ENCODE data around the gene VAT1L. TPM values are rescaled to one million over a fixed set of nuclear protein-coding genes. Genes with fewer than 3 reads are reported as not detected.

The VAT1L gene
- polyA plus RNA-seq, 2 donors: 0.04 to 0.13 TPM

GRCh38 chr16:77967054-77967904 lies 178.9 kb downstream of the VAT1L start:
- peaks cover 0 to 2% of the 10 kb centered on the region in 2 donors for H3K9me3 ChIP-seq (ENCODE audit: control insufficient read depth in 2 of 2, insufficient read depth in 1 of 2, low read depth in 1 of 2, low read length in 1 of 2)
- no peak overlapping the region for H3K27ac ChIP-seq (ENCODE audit: low read depth in 2 of 2, low read length in 1 of 2)
- H3K36me3 ChIP-seq (ENCODE audit: control insufficient read depth in 2 of 2, insufficient read depth in 2 of 2, low read length in 1 of 2): no peaks in the 10 kb centered on the region
- no peaks in the 10 kb centered on the region for H3K27me3 ChIP-seq (ENCODE audit: control insufficient read depth in 1 of 2, insufficient read depth in 2 of 2, low read length in 2 of 2)
- H3K4me3 ChIP-seq (ENCODE audit: low read depth in 1 of 2, low read length in 2 of 2): no peak overlapping the region
- H3K4me1 ChIP-seq (ENCODE audit: control insufficient read depth in 2 of 2, insufficient read depth in 2 of 2, low read length in 1 of 2): no peaks in the 10 kb centered on the region
- WGBS, 2 donors: 50 to 51% methylated on average over 7 of the region's 7 CpGs

DNA sequence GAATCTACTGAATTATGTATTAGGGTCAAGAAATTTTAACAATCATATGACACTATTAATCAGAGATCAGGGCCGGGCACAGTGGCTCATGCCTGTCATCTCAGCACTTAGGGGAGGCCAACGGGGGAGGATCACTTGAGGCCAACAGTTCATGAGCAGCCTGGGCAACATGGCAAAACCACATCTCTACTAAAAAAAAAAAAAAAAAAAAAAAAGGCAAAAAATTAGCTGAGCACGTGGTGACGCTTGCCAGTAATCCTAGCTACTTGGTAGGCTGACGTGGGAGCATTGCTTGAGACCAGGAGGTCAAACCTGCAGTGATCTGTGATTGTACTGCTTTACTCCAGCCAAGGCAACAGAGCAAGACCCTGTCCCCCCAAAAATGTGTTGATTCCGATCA lies 181.5 kb downstream of the VAT1L start:
- WGBS, 2 donors: 63 to 76% methylated on average over 6 of the region's 6 CpGs
- no peak overlapping the region for H3K4me3 ChIP-seq (ENCODE audit: low read depth in 1 of 2, low read length in 2 of 2)
- peaks cover 0 to 2% of the 10 kb centered on the region in 2 donors for H3K9me3 ChIP-seq (ENCODE audit: control insufficient read depth in 2 of 2, insufficient read depth in 1 of 2, low read depth in 1 of 2, low read length in 1 of 2)
- H3K27me3 ChIP-seq (ENCODE audit: control insufficient read depth in 1 of 2, insufficient read depth in 2 of 2, low read length in 2 of 2): no peaks in the 10 kb centered on the region
- H3K27ac ChIP-seq (ENCODE audit: low read depth in 2 of 2, low read length in 1 of 2): no peak overlapping the region
- no peaks in the 10 kb centered on the region for H3K36me3 ChIP-seq (ENCODE audit: control insufficient read depth in 2 of 2, insufficient read depth in 2 of 2, low read length in 1 of 2)
- no peaks in the 10 kb centered on the region for H3K4me1 ChIP-seq (ENCODE audit: control insufficient read depth in 2 of 2, insufficient read depth in 2 of 2, low read length in 1 of 2)

- no peaks in the 10 kb centered on the region for H3K4me1 ChIP-seq (ENCODE audit: control insufficient read depth in 2 of 2, insufficient read depth in 2 of 2, low read length in 1 of 2)
- no peaks in the 10 kb centered on the region for H3K27me3 ChIP-seq (ENCODE audit: control insufficient read depth in 1 of 2, insufficient read depth in 2 of 2, low read length in 2 of 2)
- H3K27ac ChIP-seq (ENCODE audit: low read depth in 2 of 2, low read length in 1 of 2): no peak overlapping the region
- no peak overlapping the region for H3K4me3 ChIP-seq (ENCODE audit: low read depth in 1 of 2, low read length in 2 of 2)
- no peaks in the 10 kb centered on the region for H3K36me3 ChIP-seq (ENCODE audit: control insufficient read depth in 2 of 2, insufficient read depth in 2 of 2, low read length in 1 of 2)
- H3K9me3 ChIP-seq (ENCODE audit: control insufficient read depth in 2 of 2, insufficient read depth in 1 of 2, low read depth in 1 of 2, low read length in 1 of 2): peaks cover 0 to 2% of the 10 kb centered on the region in 2 donors
These were observed 182.0 kb downstream of the VAT1L start for GRCh38 chr16:77970371-77970770.

- WGBS, 2 donors: 26 to 28% methylated on average over 16 of the region's 16 CpGs
- Histone ChIP-seq H3K36me3 (ENCODE audit: control insufficient read depth in 2 of 2, insufficient read depth in 2 of 2, low read length in 1 of 2) (no peaks in the 10 kb centered on the region), H3K4me3 (ENCODE audit: low read depth in 1 of 2, low read length in 2 of 2) (no peak overlapping the region), H3K27me3 (ENCODE audit: control insufficient read depth in 1 of 2, insufficient read depth in 2 of 2, low read length in 2 of 2) (no peaks in the 10 kb centered on the region), H3K9me3 (ENCODE audit: control insufficient read depth in 2 of 2, insufficient read depth in 1 of 2, low read depth in 1 of 2, low read length in 1 of 2) (no peaks in the 10 kb centered on the region), H3K4me1 (ENCODE audit: control insufficient read depth in 2 of 2, insufficient read depth in 2 of 2, low read length in 1 of 2) (no peaks in the 10 kb centered on the region), H3K27ac (ENCODE audit: low read depth in 2 of 2, low read length in 1 of 2) (no peak overlapping the region)
These were observed 183.1 kb downstream of the VAT1L start for GRCh38 chr16:77971306-77972061.

DNA sequence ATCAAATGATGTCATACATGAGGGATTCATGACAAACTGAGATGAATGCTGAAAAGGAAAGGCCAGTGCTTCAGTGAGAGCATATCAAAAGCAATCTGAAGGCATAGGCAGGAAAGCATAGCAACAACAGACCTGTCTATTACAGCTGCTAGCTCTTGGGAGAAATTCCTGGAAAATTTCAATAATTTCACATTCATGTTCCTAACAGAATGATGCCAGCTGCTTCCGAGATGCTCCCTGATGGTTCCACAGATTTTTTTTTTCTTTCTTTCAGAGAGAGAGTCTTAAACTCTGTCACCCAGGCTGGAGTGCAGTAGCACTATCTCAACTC lies 183.7 kb downstream of the VAT1L start:
- no peak overlapping the region for H3K4me3 ChIP-seq (ENCODE audit: low read depth in 1 of 2, low read length in 2 of 2)
- no peaks in the 10 kb centered on the region for H3K9me3 ChIP-seq (ENCODE audit: control insufficient read depth in 2 of 2, insufficient read depth in 1 of 2, low read depth in 1 of 2, low read length in 1 of 2)
- no peaks in the 10 kb centered on the region for H3K4me1 ChIP-seq (ENCODE audit: control insufficient read depth in 2 of 2, insufficient read depth in 2 of 2, low read length in 1 of 2)
- H3K27ac ChIP-seq (ENCODE audit: low read depth in 2 of 2, low read length in 1 of 2): no peak overlapping the region
- H3K36me3 ChIP-seq (ENCODE audit: control insufficient read depth in 2 of 2, insufficient read depth in 2 of 2, low read length in 1 of 2): no peaks in the 10 kb centered on the region
- no peaks in the 10 kb centered on the region for H3K27me3 ChIP-seq (ENCODE audit: control insufficient read depth in 1 of 2, insufficient read depth in 2 of 2, low read length in 2 of 2)
- 60 to 80% methylated on average over 1 of the region's 1 CpG for WGBS, 2 donors

GRCh38 chr16:77974883-77975282 lies 186.5 kb downstream of the VAT1L start:
- Histone ChIP-seq H3K27me3 (ENCODE audit: control insufficient read depth in 1 of 2, insufficient read depth in 2 of 2, low read length in 2 of 2) (peaks cover 0 to 3% of the 10 kb centered on the region in 2 donors), H3K4me3 (ENCODE audit: low read depth in 1 of 2, low read length in 2 of 2) (no peak overlapping the region), H3K36me3 (ENCODE audit: control insufficient read depth in 2 of 2, insufficient read depth in 2 of 2, low read length in 1 of 2) (no peaks in the 10 kb centered on the region), H3K9me3 (ENCODE audit: control insufficient read depth in 2 of 2, insufficient read depth in 1 of 2, low read depth in 1 of 2, low read length in 1 of 2) (no peaks in the 10 kb centered on the region), H3K27ac (ENCODE audit: low read depth in 2 of 2, low read length in 1 of 2) (no peak overlapping the region), H3K4me1 (ENCODE audit: control insufficient read depth in 2 of 2, insufficient read depth in 2 of 2, low read length in 1 of 2) (no peaks in the 10 kb centered on the region)
- WGBS, 2 donors: 64 to 73% methylated on average over 5 of the region's 5 CpGs

- H3K27ac ChIP-seq (ENCODE audit: low read depth in 2 of 2, low read length in 1 of 2): no peak overlapping the region
- H3K36me3 ChIP-seq (ENCODE audit: control insufficient read depth in 2 of 2, insufficient read depth in 2 of 2, low read length in 1 of 2): no peaks in the 10 kb centered on the region
- H3K9me3 ChIP-seq (ENCODE audit: control insufficient read depth in 2 of 2, insufficient read depth in 1 of 2, low read depth in 1 of 2, low read length in 1 of 2): no peaks in the 10 kb centered on the region
- peaks cover 0 to 3% of the 10 kb centered on the region in 2 donors for H3K27me3 ChIP-seq (ENCODE audit: control insufficient read depth in 1 of 2, insufficient read depth in 2 of 2, low read length in 2 of 2)
- no peak overlapping the region for H3K4me3 ChIP-seq (ENCODE audit: low read depth in 1 of 2, low read length in 2 of 2)
- 40 to 73% methylated on average over 3 of the region's 3 CpGs for WGBS, 2 donors
- H3K4me1 ChIP-seq (ENCODE audit: control insufficient read depth in 2 of 2, insufficient read depth in 2 of 2, low read length in 1 of 2): no peaks in the 10 kb centered on the region
These were observed 187.6 kb downstream of the VAT1L start for GRCh38 chr16:77975942-77976341.

GRCh38 chr16:77977339-77977738 lies 189.0 kb downstream of the VAT1L start:
- Histone ChIP-seq H3K4me1 (ENCODE audit: control insufficient read depth in 2 of 2, insufficient read depth in 2 of 2, low read length in 1 of 2) (no peaks in the 10 kb centered on the region), H3K9me3 (ENCODE audit: control insufficient read depth in 2 of 2, insufficient read depth in 1 of 2, low read depth in 1 of 2, low read length in 1 of 2) (no peaks in the 10 kb centered on the region), H3K36me3 (ENCODE audit: control insufficient read depth in 2 of 2, insufficient read depth in 2 of 2, low read length in 1 of 2) (no peaks in the 10 kb centered on the region), H3K4me3 (ENCODE audit: low read depth in 1 of 2, low read length in 2 of 2) (no peak overlapping the region), H3K27me3 (ENCODE audit: control insufficient read depth in 1 of 2, insufficient read depth in 2 of 2, low read length in 2 of 2) (peaks cover 0 to 3% of the 10 kb centered on the region in 2 donors), H3K27ac (ENCODE audit: low read depth in 2 of 2, low read length in 1 of 2) (no peak overlapping the region)
- WGBS, 2 donors: 65 to 73% methylated on average over 5 of the region's 5 CpGs

GRCh38 chr16:77985111-77985510 lies 196.7 kb downstream of the VAT1L start:
- H3K9me3 ChIP-seq (ENCODE audit: control insufficient read depth in 2 of 2, insufficient read depth in 1 of 2, low read depth in 1 of 2, low read length in 1 of 2): no peaks in the 10 kb centered on the region
- WGBS, 2 donors: 73 to 86% methylated on average over 3 of the region's 3 CpGs
- H3K36me3 ChIP-seq (ENCODE audit: control insufficient read depth in 2 of 2, insufficient read depth in 2 of 2, low read length in 1 of 2): no peaks in the 10 kb centered on the region
- no peaks in the 10 kb centered on the region for H3K27me3 ChIP-seq (ENCODE audit: control insufficient read depth in 1 of 2, insufficient read depth in 2 of 2, low read length in 2 of 2)
- H3K4me1 ChIP-seq (ENCODE audit: control insufficient read depth in 2 of 2, insufficient read depth in 2 of 2, low read length in 1 of 2): no peaks in the 10 kb centered on the region
- no peak overlapping the region for H3K27ac ChIP-seq (ENCODE audit: low read depth in 2 of 2, low read length in 1 of 2)
- no peak overlapping the region for H3K4me3 ChIP-seq (ENCODE audit: low read depth in 1 of 2, low read length in 2 of 2)
